Hematopoietic multipotent progenitor cell treated with erythropoietin and hydrocortisone succinate and interleukin-3 and kit ligand, for 4 days (in vitro differentiated cells): ENCODE data around the gene KPNB1.

Experiments
- DNase-seq: peaks from one replicate; pipeline ENCODE4 v3.0.0-alpha.2; 2015

KPNB1 gene

GRCh38 chr17:47733047-47733673 lies 83.4 kb downstream of the KPNB1 start, which contains the start of gene TBX21:
TSS of gene TBX21 (plus strand) at chr17:47733236. CDS start at chr17:47733455, 219 bp downstream.
- DNase-seq = peak; percentile 95

GRCh38 chr17:47733674-47734410 lies 84.1 kb downstream of the KPNB1 start:
- no peak for DNase-seq

DNA sequence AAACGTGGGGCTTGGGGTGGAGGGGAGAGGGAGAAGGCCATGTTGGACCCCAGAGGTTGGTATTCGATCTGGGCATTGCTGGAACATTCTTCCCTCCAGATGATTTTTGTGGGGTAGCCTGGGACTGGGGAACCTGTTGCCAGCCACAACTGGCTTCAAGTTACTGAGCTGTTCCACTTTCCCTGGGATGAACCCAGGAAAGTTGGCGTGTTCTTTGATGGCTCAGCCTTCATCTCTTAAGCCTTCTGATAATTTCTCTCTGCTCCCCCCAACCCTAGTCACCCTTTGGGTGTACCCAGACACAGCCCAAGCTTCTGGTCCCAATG lies 85.4 kb downstream of the KPNB1 start:
- no peak for DNase-seq
